Lung (tissue), 12 donors: ENCODE data around the gene MAMDC4. TPM values are rescaled to one million over a fixed set of nuclear protein-coding genes. Genes with fewer than 3 reads are reported as not detected.

Source experiments
- ATAC-seq: fragments of 200-7000 bp; cut with Tn5 transposase; one replicate; pipeline ENCODE4 v1.9.1; 2020; ENCODE audit warnings: moderate number of reproducible peaks; ENCODE audit not compliant: insufficient read depth, low FRiP score
- DNase-seq, 3 donors: peaks; one replicate each; pipeline ENCODE4 v3.0.0-alpha.2; 2013 to 2017
- H3K27ac ChIP-seq, 2 donors: one replicate each; pipeline ENCODE4 v1.5.1; 2013; ENCODE audit warnings: mild to moderate bottlenecking in 2 of 2, moderate library complexity in 2 of 2, control low read depth in 1 of 2, inconsistent platforms in 1 of 2, low read depth in 1 of 2, low read length in 1 of 2
- H3K27me3 ChIP-seq, 3 donors: one replicate each; pipeline ENCODE4 v1.5.1; 2013; ENCODE audit warnings: low read length in 2 of 3; ENCODE audit not compliant: control insufficient read depth in 3 of 3, insufficient read depth in 3 of 3
- H3K36me3 ChIP-seq, 4 donors: one replicate each; pipeline ENCODE4 v1.5.1; 2013; ENCODE audit warnings: low read length in 4 of 4, mild to moderate bottlenecking in 1 of 4, moderate library complexity in 1 of 4; ENCODE audit not compliant: control insufficient read depth in 4 of 4, insufficient read depth in 4 of 4
- H3K4me1 ChIP-seq, 5 donors: one replicate each; pipeline ENCODE4 v1.5.1; 2013; ENCODE audit warnings: low read length in 5 of 5, mild to moderate bottlenecking in 2 of 5, moderate library complexity in 1 of 5; ENCODE audit not compliant: control insufficient read depth in 5 of 5, insufficient read depth in 5 of 5
- H3K4me3 ChIP-seq: one replicate; pipeline ENCODE4 v1.5.1; 2013; ENCODE audit warnings: mild to moderate bottlenecking, control low read depth, moderate library complexity
- H3K9ac ChIP-seq, 2 donors: one replicate each; pipeline ENCODE4 v1.5.1; 2013; ENCODE audit warnings: low read length in 2 of 2, control low read depth in 1 of 2; ENCODE audit not compliant: insufficient read depth in 1 of 2
- H3K9me3 ChIP-seq, 4 donors: one replicate each; pipeline ENCODE4 v1.5.1; 2013; ENCODE audit warnings: low read length in 3 of 4, mild to moderate bottlenecking in 1 of 4, moderate library complexity in 1 of 4; ENCODE audit not compliant: control insufficient read depth in 4 of 4, insufficient read depth in 3 of 4
- CTCF ChIP-seq: IDR thresholded peaks from 2 replicates; pipeline ENCODE4 v1.5.1; 2012; ENCODE audit warnings: mild to moderate bottlenecking; ENCODE audit errors: control extremely low read depth, extremely low read depth
- WGBS, 2 donors: extraction: QIAGEN DNeasy Blood & Tissue Kit; methylation state at CpG; one replicate each; pipeline ENCODE4 v1.1.7; 2013; 5-methylcytosine and 5-hydroxymethylcytosine counted together
- polyA plus RNA-seq, 2 donors: library from polyadenylated mRNA; stranded (reverse); fragments of 200-250 nt; gene quantifications; one replicate each; pipeline ENCODE4 v1.2.1, GENCODE V29; 2013
- total RNA-seq, 2 donors: library from RNA; depleted of rRNA in 1 of 2; stranded (reverse); fragments of >200 nt in 1 of 2; gene quantifications; one replicate each; pipeline ENCODE4 v1.2.1, GENCODE V29; 2014 to 2021
- donor health status: control.
- donor health status: control.
- donor health status: Bipolar disorder and iron deficiency.
- donor health status: healthy.
- donor health status: DM: yes; HTN: yes; CAD: no.

MAMDC4 gene
- total and polyA plus RNA-seq, 4 donors: 5.6 to 13.2 (median 7.1) TPM

GRCh38 chr9:136854842-136855460, 2.8 kb downstream of the MAMDC4 start:
- H3K36me3 ChIP-seq: peaks cover 0 to 16% (median 2%) of the 10 kb centered on the region in 4 donors
- ATAC-seq: no peak
- DNase-seq: no peak
- no peaks in the 10 kb centered on the region for H3K9me3 ChIP-seq
- WGBS, 2 donors: 86 to 92% methylated on average over 18 to 23 of the region's 23 CpGs
- H3K4me3 ChIP-seq: no peak overlapping the region
- no peak overlapping the region for H3K9ac ChIP-seq
- peaks cover 0 to 17% (median 3%) of the 10 kb centered on the region in 5 donors for H3K4me1 ChIP-seq
- H3K27me3 ChIP-seq: no peaks in the 10 kb centered on the region
- no peak for TF ChIP-seq CTCF
- no peak overlapping the region for H3K27ac ChIP-seq

- no peak overlapping the region for H3K27ac ChIP-seq
- no peaks in the 10 kb centered on the region for H3K9me3 ChIP-seq
- WGBS, 2 donors: 82 to 86% methylated on average over 26 of the region's 26 CpGs
- no peak for ATAC-seq
- H3K9ac ChIP-seq: no peak overlapping the region
- no peak for TF ChIP-seq CTCF
- H3K4me1 ChIP-seq: peaks cover 0 to 11% (median 0%) of the 10 kb centered on the region in 5 donors
- H3K36me3 ChIP-seq: peaks cover 0 to 18% (median 0%) of the 10 kb centered on the region in 4 donors
- no peak overlapping the region for H3K4me3 ChIP-seq
- H3K27me3 ChIP-seq: no peaks in the 10 kb centered on the region
- no peak for DNase-seq
These were observed 3.4 kb downstream of the MAMDC4 start for GRCh38 chr9:136855461-136856078.

GRCh38 chr9:136856079-136856476, 3.9 kb downstream of the MAMDC4 start:
- TF ChIP-seq CTCF: no peak
- no peak for ATAC-seq
- WGBS, 2 donors: 69 to 79% methylated on average over 15 of the region's 15 CpGs
- no peak for DNase-seq
- H3K9ac ChIP-seq: no peak overlapping the region
- peaks cover 0 to 19% (median 2%) of the 10 kb centered on the region in 4 donors for H3K36me3 ChIP-seq
- no peak overlapping the region for H3K4me3 ChIP-seq
- no peak overlapping the region for H3K27ac ChIP-seq
- no peaks in the 10 kb centered on the region for H3K27me3 ChIP-seq
- H3K4me1 ChIP-seq: peaks cover 0 to 7% (median 0%) of the 10 kb centered on the region in 5 donors
- no peaks in the 10 kb centered on the region for H3K9me3 ChIP-seq
